Stomach (tissue), 4 donors: Measurements from ENCODE around the gene FARSB.

Experiments used
- CTCF ChIP-seq, 7 experiments: fragments of 450-650 bp in 4 of 7; fragments of 200-600 bp in 3 of 7; sonication (generic) in 3 of 7; IDR thresholded peaks; one replicate each; pipeline ENCODE4 v1.5.1; 2016 to 2019; ENCODE audit warnings: antibody characterized with exemption in 7 of 7, control low read depth in 2 of 7, mild to moderate bottlenecking in 1 of 7
- POLR2AphosphoS5 ChIP-seq, 3 donors: sonication (generic); formaldehyde crosslinking; IDR thresholded peaks; one replicate each; pipeline ENCODE4 v1.6.1; 2016; ENCODE audit warnings: antibody characterized with exemption in 3 of 3

- TF ChIP-seq POLR2AphosphoS5 (IDR thresholded peaks at IDR 0.05) (no peak), CTCF (IDR thresholded peaks at IDR 0.05) (no peak)
Measured at GRCh38 chr2:222698276-222698675, 42.4 kb upstream of the FARSB start.
